ENCODE data around the gene IQCE.
"Not testable (repeated sequence)": the region's sequence is repeated elsewhere in the genome, so short reads cannot be mapped to it uniquely, and the experiment has no call there.

The IQCE gene

GRCh38 chr7:2601907-2602306 lies 43.1 kb downstream of the IQCE start:
- no peak for DNase-seq (ENCODE audit: low read depth in 2 of 2)

DNA sequence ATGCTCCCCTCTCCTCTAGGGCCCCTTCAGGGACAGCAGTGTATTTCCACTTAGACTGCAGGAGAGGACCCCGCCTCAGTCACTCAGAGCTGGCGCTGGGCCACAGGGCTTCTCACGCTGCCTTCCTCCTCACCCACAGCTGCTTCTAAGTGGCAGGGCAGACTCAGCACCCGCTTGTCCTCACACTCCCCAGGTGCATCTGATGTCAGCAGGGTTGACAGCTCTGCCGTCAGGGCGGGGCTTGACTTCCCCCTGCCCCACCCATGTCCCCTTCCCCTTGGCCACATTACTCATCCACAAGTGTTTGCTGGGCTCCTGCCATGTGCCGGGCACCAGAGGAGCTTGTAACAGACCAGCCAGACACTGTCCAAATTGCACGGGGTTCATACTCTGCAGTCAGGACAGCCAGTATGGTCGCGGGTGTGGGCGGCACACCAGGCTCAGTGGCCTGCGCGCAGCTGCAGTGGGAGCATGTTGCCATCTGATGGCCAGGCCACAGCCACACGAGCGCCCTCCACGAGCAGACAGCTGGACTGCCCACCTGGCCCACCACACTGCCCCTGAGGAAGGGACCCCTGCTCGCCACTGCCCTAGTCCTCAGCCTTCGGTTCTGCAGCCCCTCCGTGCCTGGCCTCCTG lies 43.7 kb downstream of the IQCE start:
- no peak for DNase-seq (ENCODE audit: low read depth in 2 of 2)

- DNase-seq (ENCODE audit: low read depth in 2 of 2): no peak
Measured at GRCh38 chr7:2603044-2603965, 44.5 kb downstream of the IQCE start.

DNA sequence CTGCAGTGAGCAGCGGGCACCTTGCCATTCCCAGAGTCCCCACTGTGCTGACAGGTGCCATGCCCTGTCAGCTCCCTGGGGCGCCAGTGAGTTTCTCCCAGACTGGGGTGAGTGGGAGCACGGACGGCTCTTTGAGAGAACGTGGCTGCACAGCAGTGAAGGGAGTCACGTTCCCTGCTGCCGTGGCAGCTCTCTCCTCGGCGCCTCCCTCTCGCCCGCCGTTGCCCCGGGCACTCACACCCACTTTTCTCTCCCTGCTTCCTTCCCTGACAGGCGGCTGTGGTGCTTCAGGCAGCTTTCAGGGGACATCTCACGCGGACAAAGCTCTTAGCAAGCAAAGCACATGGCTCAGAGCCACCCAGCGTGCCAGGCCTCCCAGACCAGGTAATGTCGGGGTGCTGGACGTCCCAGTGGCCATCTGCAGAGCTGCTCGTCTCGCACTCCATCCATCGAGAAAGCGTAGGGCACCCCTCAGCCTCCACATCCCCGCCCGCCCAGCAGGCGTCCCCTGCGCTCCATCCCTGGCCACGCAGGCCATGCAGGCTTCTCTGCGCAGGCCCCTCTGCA lies 45.9 kb downstream of the IQCE start:
- DNase-seq (ENCODE audit: low read depth in 2 of 2): no peak

DNA sequence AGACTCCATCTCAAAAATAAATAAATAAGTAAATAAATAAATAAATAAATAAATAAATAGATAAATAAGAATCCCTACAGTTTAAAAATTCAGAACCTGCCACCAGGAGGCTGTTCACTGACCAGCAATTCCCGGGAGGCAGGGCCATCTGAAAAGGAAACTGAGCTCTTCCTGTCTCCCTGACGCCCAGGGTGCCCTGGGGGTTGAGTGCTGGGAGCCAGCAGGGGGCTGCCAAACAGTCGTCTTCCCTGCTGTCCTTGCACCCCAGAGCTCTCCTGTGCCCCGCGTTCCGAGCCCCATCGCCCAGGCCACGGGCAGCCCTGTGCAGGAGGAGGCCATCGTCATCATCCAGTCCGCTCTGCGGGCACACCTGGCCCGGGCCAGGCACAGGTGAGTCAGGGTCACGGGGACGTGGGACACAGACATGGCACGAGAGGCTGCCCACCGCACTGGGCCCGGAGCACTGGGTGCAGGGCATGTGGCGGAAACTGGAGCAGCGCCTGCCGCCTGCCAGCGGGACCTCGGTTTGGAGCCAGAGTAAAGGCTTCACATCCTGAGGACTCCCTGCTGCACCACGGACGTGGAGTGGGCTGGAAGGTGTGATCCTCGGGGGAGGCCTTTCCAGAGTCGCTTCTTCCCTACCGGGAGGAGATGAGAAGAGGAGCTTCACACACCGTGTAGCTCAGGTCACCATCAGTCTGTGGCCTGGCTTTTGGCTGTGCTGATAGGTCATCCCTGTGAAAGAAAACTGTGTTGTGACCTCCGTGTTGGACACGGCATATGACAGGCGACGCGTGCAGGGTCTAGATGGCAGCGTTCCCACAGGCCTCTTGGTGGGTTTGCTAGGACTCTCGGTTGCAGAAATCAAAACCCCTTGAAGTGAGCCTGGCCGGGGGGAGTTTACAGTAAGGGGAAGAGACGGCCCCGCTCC lies 47.1 kb downstream of the IQCE start:
- DNase-seq (ENCODE audit: low read depth in 2 of 2): no peak

DNA sequence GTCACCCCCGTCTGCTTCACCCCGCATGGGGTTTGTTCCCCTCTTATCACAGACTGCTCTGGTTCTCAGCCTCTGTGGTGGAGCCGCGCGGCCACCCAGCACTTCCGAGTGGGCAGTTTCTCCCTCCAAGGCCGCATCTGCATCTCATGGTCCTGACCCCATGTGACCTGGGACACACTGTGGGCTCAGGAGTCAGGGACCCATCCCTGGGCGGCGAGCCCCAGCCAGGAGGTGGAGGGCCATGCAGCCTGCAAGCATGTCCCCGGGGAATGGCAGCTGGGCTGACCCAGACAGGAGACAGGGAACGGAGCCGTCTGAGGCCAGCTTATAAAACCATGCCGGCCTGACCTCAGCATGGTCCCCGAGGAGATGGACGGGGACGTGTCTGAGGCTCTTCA lies 47.8 kb downstream of the IQCE start:
- no peak for DNase-seq (ENCODE audit: low read depth in 2 of 2)

DNA sequence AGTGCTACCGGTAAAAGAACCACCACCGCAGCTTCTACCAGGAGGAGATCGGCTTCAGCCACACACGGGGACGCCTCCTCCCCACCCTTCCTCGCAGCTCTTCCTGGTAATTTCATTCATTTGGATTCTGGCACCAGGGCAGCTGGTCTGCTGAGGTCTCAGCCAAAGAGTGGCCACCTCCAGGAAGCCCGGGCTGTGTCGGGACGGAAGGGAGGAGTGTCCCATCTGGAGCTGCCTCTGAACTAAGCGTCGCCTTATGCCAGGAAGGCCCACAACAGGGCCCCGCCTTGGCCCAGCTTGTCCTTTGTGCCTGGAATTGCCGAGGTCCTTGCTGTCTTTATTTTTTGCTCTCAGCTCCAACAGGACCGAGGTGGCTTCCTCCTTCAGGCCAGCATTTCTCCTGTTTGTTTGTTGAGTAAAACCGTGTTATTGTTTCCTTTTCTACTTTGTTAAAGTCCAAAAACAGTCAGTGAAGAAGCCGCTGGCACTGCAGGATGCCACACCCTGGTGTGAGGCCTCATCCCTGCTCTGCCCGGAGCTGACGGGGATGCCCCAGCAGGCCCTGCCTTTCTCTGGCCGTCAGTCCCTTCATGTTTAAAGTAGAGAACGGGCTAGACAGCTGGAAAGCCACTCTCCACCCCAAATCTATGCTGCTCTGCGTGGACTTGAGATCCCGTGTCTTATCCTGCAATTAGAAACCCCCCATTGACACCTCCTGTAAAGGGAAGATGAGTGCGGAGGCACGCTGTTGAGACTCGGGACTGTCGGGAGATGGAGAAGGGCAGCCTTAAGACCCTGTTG lies 48.5 kb downstream of the IQCE start:
- no peak for DNase-seq (ENCODE audit: low read depth in 2 of 2)

DNA sequence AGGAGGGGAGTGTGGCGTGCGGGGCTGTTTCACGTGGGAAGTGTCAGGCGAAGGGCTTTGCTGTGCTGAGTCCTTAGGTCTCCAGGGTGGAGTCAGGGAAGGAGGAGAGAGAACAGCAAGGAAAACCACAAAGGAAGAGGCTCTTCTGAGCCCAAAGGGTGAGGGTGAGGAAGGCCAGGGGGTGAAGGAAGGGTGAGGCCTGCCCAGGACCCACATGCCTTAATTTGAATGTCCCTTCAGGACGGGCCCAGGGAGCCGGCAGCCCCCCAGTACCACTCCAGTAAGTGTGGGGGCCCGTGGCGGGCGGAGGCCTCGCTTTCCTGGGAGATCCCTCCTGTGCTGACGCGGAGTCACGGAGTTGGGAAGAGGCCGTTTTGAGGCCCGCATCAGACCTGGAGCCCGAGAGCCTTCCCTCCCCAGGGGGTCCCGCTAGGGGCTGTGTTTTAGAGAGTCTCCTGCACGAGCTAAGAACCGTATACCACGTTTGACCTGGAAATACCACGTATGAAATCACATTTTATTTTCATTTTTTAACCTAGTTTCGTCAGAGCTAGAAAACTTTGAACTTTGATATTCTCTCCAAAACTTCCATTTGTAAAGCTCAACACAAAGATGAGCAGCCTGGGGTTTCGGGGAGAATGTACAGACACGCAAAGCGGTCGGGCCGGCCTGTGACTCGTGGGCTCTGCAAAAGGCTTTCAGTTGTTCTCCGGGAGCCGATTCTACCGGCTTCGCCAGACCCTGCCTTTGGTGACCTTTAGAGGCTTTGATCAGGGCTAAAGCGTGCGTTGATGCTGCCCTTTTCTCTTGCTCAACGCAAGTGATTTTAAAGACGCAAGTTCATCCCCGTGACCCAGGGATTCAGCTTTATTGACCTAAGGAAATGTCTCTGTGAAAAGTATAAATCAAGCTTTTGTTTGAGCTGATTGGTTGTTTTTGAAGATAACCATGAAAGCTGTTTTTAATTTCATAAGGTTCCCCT lies 49.4 kb downstream of the IQCE start:
- DNase-seq (ENCODE audit: low read depth in 2 of 2): no peak

DNA sequence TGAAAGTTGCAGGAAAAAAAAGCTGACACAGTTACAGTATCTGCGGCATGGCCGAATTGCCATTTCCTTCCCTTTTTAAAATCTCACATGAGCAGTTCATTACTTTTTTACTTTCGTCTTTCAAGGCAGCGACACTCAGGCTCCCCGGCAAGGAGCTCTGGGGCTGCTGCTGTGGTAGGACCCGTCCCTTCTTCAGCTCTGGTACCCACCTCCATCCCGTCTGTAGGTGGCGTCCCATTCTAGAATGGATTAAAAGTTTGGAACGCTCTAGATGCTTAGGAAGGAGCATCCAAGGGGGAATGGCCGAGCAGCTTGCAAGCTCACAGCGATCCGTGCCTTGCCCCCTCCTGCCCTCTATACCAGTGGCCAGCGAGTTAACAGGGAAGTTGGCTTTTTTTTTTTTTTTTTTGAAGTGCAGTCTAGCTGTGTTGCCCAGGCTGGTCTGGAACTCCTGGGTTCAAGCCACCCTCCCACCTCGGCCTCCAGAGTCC lies 50.2 kb downstream of the IQCE start:
- no peak for DNase-seq (ENCODE audit: low read depth in 2 of 2)

GRCh38 chr7:2609646-2610045 lies 50.9 kb downstream of the IQCE start:
- not testable (repeated sequence) for DNase-seq (ENCODE audit: low read depth in 2 of 2)

DNA sequence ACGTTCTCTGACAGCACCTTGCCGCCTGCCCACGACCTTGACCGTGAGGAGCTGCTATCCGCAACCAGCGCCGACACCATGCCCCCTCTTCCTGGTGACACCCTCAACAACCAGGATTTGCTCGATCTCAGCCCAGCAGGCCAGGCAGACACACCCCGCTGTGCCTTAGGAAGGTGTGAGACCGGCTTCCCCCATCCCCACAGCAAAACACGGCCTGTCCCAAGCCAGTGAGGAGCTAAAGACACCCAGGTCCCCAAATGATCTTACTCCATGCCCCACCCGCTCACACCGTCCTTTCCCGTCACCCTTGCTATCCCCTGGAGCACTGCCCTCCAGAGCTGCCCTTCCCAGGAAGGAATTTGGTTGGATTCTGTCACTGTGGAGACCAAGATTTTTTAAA lies 51.7 kb downstream of the IQCE start:
- DNase-seq (ENCODE audit: low read depth in 2 of 2): no peak

- no peak for DNase-seq (ENCODE audit: low read depth in 2 of 2)
Measured at GRCh38 chr7:2610898-2611297, 52.1 kb downstream of the IQCE start.

DNA sequence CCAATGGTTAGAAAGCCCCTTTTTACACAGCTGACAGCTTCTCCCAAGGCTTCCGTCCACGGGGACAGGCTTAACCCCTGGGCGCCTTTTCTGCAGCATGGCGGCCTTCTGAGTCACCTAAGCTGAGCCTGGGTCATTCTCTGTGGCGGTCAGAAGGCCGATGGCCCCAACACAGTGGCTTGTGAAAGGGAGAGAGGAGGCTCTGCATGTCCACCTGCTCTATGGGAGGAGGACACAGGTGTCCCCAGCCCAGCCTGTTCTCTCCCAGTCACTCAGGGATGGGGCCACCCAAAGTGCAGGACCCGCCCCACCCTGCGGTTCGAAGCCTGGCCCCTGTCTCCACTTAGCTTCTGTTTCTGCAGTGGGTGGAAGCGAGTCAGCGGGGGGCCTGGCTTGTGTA lies 52.6 kb downstream of the IQCE start:
- DNase-seq (ENCODE audit: low read depth in 2 of 2): no peak

DNA sequence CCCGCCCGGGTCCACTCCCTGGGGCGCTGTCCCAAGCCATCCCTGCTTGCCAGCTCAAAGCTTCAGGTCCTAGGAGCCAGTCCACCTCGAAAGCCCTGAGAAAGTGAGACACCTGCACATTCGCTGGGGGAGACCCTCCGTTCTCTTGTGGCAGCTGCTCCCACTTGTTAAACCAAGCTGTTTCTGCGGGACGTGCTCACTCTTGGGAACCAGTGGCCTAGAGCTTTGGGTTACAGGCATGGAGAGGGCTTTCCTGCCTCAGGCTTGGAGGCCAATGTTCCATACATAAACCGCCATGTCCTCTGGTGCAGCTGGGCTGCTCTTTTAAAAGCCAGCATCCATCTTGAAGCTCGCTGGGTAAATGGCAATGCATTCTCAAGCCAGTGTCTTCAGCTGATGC lies 53.1 kb downstream of the IQCE start:
- DNase-seq (ENCODE audit: low read depth in 2 of 2): no peak

DNA sequence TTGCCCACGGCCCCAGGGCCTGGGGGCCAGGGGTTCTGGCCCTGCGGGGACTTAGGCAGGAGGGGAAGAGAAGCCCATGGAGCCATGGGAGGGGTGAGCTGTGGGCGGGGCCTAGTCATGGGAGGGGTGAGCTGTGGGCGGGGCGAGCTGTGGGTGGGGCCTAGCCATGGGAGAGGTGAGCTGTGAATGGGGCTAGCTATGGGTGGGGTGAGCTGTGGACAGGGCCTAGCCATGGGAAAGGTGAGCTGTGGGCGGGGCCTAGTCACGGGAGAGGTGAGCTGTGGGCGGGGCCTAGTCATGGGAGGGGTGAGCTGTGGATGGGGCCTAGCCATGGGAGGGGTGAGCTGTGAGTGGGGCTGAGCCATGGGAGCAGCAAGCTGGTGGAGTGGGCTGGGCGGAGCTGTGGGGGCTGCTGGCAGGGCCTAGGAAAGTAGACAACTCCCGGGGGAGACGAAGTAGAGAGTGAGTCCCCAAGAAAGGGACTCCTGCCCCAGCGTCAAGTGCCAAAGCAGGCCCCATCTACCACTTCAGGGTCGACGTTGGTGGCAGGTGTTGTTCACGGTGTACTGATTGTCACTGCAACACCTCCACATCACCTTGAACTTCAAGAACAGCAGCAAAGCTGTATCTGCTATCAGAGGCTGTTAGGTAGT lies 53.8 kb downstream of the IQCE start:
- DNase-seq (ENCODE audit: low read depth in 2 of 2): no peak

- DNase-seq (ENCODE audit: low read depth in 2 of 2): no peak
Measured at GRCh38 chr7:2613098-2613930, 54.5 kb downstream of the IQCE start.

DNA sequence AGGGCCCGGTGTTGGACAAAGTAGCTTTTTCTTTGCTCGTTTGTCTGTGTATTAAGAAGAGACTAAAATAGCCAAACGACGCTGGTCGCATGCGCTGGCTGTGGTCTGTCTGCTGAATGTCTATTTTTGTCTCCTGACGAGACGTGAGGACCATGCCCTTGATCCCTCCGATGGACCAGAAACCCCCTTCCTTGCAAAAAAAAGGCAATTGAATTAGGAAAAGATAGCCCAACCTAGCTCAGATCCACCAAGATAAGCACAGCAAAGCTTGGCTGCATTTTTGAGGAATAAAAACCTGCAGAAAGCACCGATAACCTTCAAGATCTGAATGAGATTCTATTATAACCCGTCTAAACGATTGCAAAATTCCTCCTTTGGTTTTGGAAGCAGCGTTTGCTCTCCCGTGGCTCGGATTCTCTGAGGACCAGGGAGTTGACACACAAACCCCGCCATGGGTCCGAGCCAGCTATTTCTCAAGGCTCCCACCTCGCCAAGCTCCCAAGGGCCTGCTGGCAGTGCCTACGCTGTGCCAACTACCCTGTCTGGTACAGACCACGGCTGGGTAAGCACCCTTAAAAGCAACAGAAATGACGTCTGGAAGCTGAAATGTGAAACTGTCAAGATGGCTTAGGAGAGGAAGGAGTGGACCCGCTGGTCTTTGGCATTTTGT lies 55.3 kb downstream of the IQCE start:
- no peak for DNase-seq (ENCODE audit: low read depth in 2 of 2)

Data from stimulated activated CD8-positive, alpha-beta memory T cell treated with anti-CD3 and anti-CD28 coated beads, Interleukin-15, amount 100 ng/mL, for 48 hours (primary cell).